H9 (cell line): Measurements from ENCODE around the gene PDE4C. TPM values are rescaled to one million over a fixed set of nuclear protein-coding genes. Genes with fewer than 3 reads are reported as not detected.

ENCODE experiments used
- DNase-seq: peaks from one replicate; pipeline ENCODE4 v3.0.0-alpha.2; 2017
- H2AFZ ChIP-seq: one replicate; pipeline ENCODE4 v1.6.1; 2013; ENCODE audit warnings: mild to moderate bottlenecking, low read length, control low read depth, moderate library complexity
- H2AK5ac ChIP-seq: 2 replicates; pipeline ENCODE4 v1.6.1; 2013; ENCODE audit warnings: low read length, control low read depth, mixed read lengths; ENCODE audit not compliant: insufficient read length
- H2BK120ac ChIP-seq: one replicate; pipeline ENCODE4 v1.6.1; 2013; ENCODE audit warnings: low read depth, mild to moderate bottlenecking, low read length, control low read depth, inconsistent platforms; ENCODE audit not compliant: poor library complexity, severe bottlenecking
- H2BK12ac ChIP-seq: 2 replicates; pipeline ENCODE4 v1.6.1; 2013; ENCODE audit warnings: low read length, control low read depth, mixed read lengths, low read depth; ENCODE audit not compliant: insufficient read length
- H2BK15ac ChIP-seq: 2 replicates; pipeline ENCODE4 v1.6.1; 2013; ENCODE audit warnings: low read depth, low read length, control low read depth
- H2BK20ac ChIP-seq: one replicate; pipeline ENCODE4 v1.6.1; 2013; ENCODE audit warnings: low read depth, mild to moderate bottlenecking, low read length, control low read depth, inconsistent platforms; ENCODE audit not compliant: poor library complexity, severe bottlenecking
- H2BK5ac ChIP-seq: 2 replicates; pipeline ENCODE4 v1.6.1; 2013; ENCODE audit warnings: low read length, control low read depth, mixed read lengths; ENCODE audit not compliant: insufficient read length
- H3K14ac ChIP-seq: 2 replicates; pipeline ENCODE4 v1.6.1; 2013; ENCODE audit warnings: low read length, control low read depth; ENCODE audit not compliant: insufficient read depth
- H3K18ac ChIP-seq: 2 replicates; pipeline ENCODE4 v1.6.1; 2013; ENCODE audit warnings: low read depth, mild to moderate bottlenecking, mixed read lengths, low read length, control low read depth; ENCODE audit not compliant: insufficient read length
- H3K23ac ChIP-seq: 2 replicates; pipeline ENCODE4 v1.6.1; 2013; ENCODE audit warnings: low read length, control low read depth, mixed read lengths, low read depth; ENCODE audit not compliant: insufficient read length
- H3K23me2 ChIP-seq: 2 replicates; pipeline ENCODE4 v1.6.1; 2013; ENCODE audit warnings: low read depth, mild to moderate bottlenecking, mixed read lengths, low read length, control low read depth; ENCODE audit not compliant: insufficient read length, poor library complexity, severe bottlenecking
- H3K27ac ChIP-seq: 2 replicates; pipeline ENCODE4 v1.5.1; 2013; ENCODE audit warnings: low read length, control low read depth, mixed read lengths, low read depth; ENCODE audit not compliant: insufficient read length
- H3K27me3 ChIP-seq: 2 replicates; pipeline ENCODE4 v1.6.1; 2013; ENCODE audit warnings: low read length, control low read depth, inconsistent platforms; ENCODE audit not compliant: insufficient read depth
- H3K4ac ChIP-seq: 2 replicates; pipeline ENCODE4 v1.6.1; 2013; ENCODE audit warnings: low read depth, mild to moderate bottlenecking, control low read depth, inconsistent platforms, low read length, moderate library complexity
- H3K4me1 ChIP-seq: 2 replicates; pipeline ENCODE4 v1.6.1; 2013; ENCODE audit warnings: low read length, control low read depth, inconsistent platforms; ENCODE audit not compliant: insufficient read depth
- H3K4me2 ChIP-seq: 2 replicates; pipeline ENCODE4 v1.6.1; 2013; ENCODE audit warnings: low read length, control low read depth, mixed read lengths; ENCODE audit not compliant: insufficient read length, insufficient read depth
- H3K56ac ChIP-seq: 2 replicates; pipeline ENCODE4 v1.6.1; 2013; ENCODE audit warnings: low read depth, mild to moderate bottlenecking, mixed read lengths, low read length, control low read depth; ENCODE audit not compliant: insufficient read length
- H3K79me1 ChIP-seq: 2 replicates; pipeline ENCODE4 v1.6.1; 2013; ENCODE audit warnings: low read depth, mild to moderate bottlenecking, moderate library complexity, low read length, control low read depth, inconsistent platforms; ENCODE audit not compliant: insufficient read depth, poor library complexity, severe bottlenecking
- H3K79me2 ChIP-seq: 2 replicates; pipeline ENCODE4 v1.6.1; 2013; ENCODE audit warnings: low read length, control low read depth, inconsistent platforms; ENCODE audit not compliant: insufficient read depth
- H3K9ac ChIP-seq: 2 replicates; pipeline ENCODE4 v1.6.1; 2013; ENCODE audit warnings: low read length, control low read depth, mixed read lengths; ENCODE audit not compliant: insufficient read length; ENCODE audit errors: extremely low read depth
- H3K9me3 ChIP-seq: one replicate; pipeline ENCODE4 v1.6.1; 2013; ENCODE audit warnings: low read depth, low read length, inconsistent platforms; ENCODE audit not compliant: control insufficient read depth
- H3T11ph ChIP-seq: one replicate; pipeline ENCODE4 v1.6.1; 2013; ENCODE audit warnings: mild to moderate bottlenecking, low read length, control low read depth, inconsistent platforms
- H4K20me1 ChIP-seq: one replicate; pipeline ENCODE4 v1.6.1; 2013; ENCODE audit not compliant: control insufficient read depth, insufficient read length, insufficient read depth
- H4K5ac ChIP-seq: 2 replicates; pipeline ENCODE4 v1.6.1; 2013; ENCODE audit warnings: low read depth, mild to moderate bottlenecking, mixed read lengths, low read length, control low read depth; ENCODE audit not compliant: insufficient read length
- H4K8ac ChIP-seq: replicated peaks from 2 replicates; pipeline ENCODE4 v1.6.1; 2013; ENCODE audit warnings: low read length, control low read depth, mixed read lengths, low read depth; ENCODE audit not compliant: insufficient read length
- H4K91ac ChIP-seq: 2 replicates; pipeline ENCODE4 v1.6.1; 2013; ENCODE audit warnings: low read depth, mild to moderate bottlenecking, moderate library complexity, mixed read lengths, low read length, control low read depth; ENCODE audit not compliant: insufficient read length
- H3K27ac Mint-ChIP-seq, 3 experiments: 2 replicates in 2 of 3; 3 replicates in 1 of 3; pipeline ENCODE4 v1.8.0; 2020 to 2021; ENCODE audit warnings: mixed read lengths in 3 of 3, mild to moderate bottlenecking in 1 of 3, moderate library complexity in 1 of 3
- H3K27me3 Mint-ChIP-seq: 2 replicates; pipeline ENCODE4 v1.8.0; 2021; ENCODE audit warnings: low read depth, mild to moderate bottlenecking, moderate library complexity, mixed read lengths
- H3K36me3 Mint-ChIP-seq, 3 experiments: 2 replicates in 2 of 3; 3 replicates in 1 of 3; pipeline ENCODE4 v1.8.0; 2020 to 2021; ENCODE audit warnings: low read depth in 3 of 3, mixed read lengths in 3 of 3; ENCODE audit not compliant: insufficient read depth in 1 of 3
- H3K4me1 Mint-ChIP-seq, 2 experiments: 2 replicates each; pipeline ENCODE4 v1.8.0; 2020; ENCODE audit warnings: mixed read lengths in 2 of 2
- H3K4me3 Mint-ChIP-seq, 2 experiments: 2 replicates in 1 of 2; 3 replicates in 1 of 2; pipeline ENCODE4 v1.8.0; 2020 to 2021; ENCODE audit warnings: mild to moderate bottlenecking in 2 of 2, mixed read lengths in 2 of 2, moderate library complexity in 1 of 2
- H3K9me3 Mint-ChIP-seq, 2 experiments: 2 replicates in 1 of 2; 3 replicates in 1 of 2; pipeline ENCODE4 v1.8.0; 2020; ENCODE audit warnings: mild to moderate bottlenecking in 2 of 2, mixed read lengths in 2 of 2, moderate library complexity in 1 of 2
- WGBS: extraction: QIAGEN DNeasy Blood & Tissue Kit; methylation state at CpG from one replicate; pipeline ENCODE4 v1.1.7; 2013; ENCODE audit warnings: missing lambda C conversion rate, low lambda C conversion rate, mixed read lengths; ENCODE audit not compliant: insufficient read length; ENCODE audit errors: extremely low coverage; 5-methylcytosine and 5-hydroxymethylcytosine counted together
- total RNA-seq: library from RNA; stranded (reverse); gene quantifications from 2 replicates; pipeline ENCODE4 v1.2.1, GENCODE V29; 2021
- TF ChIP-seq, protein P1 (sequence below): fragments of 200-600 bp; sonication (generic); conservative IDR thresholded peaks from 3 replicates; pipeline ENCODE4 v1.8.0; 2021; ENCODE audit warnings: antibody characterized with exemption, mild to moderate bottlenecking

PDE4C gene
- total RNA-seq, 1 experiment from 2014 or later, result 1.8 TPM

DNA sequence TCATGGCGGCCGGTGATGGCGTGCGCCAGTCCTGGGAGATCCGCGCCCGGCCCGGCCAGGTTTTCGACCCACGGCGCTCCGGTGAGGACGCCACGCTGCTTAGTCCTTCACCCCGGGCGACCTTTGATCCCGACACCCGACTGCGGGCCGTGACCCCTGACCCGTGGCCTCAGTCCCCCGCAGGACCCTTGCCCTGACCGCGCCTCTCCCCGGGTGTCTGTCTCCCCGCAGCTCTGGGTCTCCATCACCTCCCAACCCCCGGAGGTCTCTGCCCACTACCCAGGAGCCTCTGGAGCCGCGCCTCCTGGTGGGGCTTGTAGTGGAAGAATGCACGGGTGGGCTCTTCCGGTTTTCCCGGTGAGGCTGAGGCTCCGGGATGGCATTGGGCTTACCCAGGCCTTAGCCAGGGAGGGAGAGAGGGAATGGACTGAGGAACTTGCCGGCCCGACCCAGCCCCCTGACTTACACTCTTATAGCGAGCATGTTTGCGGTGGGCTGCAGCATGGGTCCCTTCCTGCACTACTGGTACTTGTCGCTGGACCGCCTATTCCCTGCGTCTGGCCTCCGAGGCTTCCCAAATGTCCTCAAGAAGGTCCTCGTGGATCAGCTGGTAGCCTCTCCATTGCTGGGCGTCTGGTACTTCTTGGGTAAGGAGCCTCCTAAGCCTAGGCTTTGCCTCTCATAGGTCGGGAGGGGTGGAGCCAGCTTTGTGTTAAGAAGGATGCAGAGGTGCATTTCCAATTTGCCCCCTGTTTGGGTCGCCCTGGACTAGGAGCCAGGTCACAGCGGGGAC lies 32.7 kb downstream of the PDE4C start:
- H3K56ac ChIP-seq, result no peak overlapping the region

More for the DNA sequence above, 32.7 kb downstream of the PDE4C start:
- Histone ChIP-seq H2BK120ac (no peak overlapping the region), H4K91ac (no peak overlapping the region), H3K27ac (no peak overlapping the region), H3K18ac (peak overlapping the region; percentile 39), H3K4me1 (no peaks in the 10 kb centered on the region; the same call in 1 of the 2 replicates), H4K5ac (no peak overlapping the region), H3K23me2 (peaks cover 8% of the 10 kb centered on the region), H3T11ph (no peak overlapping the region), H2AK5ac (no peak overlapping the region), H3K79me1 (peaks cover 6% of the 10 kb centered on the region), H4K8ac (no peak overlapping the region), H2BK5ac (no peak overlapping the region), H2AFZ (no peak overlapping the region), H3K23ac (no peak overlapping the region), H3K27me3 (no peaks in the 10 kb centered on the region), H3K9me3 (no peaks in the 10 kb centered on the region), H3K9ac (peak overlapping the region; percentile 5), H3K4me2 (peak overlapping the region; percentile 87), H2BK15ac (no peak overlapping the region), H3K79me2 (peaks cover 2% of the 10 kb centered on the region; the same call in 1 of the 2 replicates), H3K4ac (no peak overlapping the region), H2BK12ac (no peak overlapping the region), H4K20me1 (no peaks in the 10 kb centered on the region), H3K14ac (no peak overlapping the region; the same call in 1 of the 2 replicates), H2BK20ac (no peak overlapping the region)
- Mint-ChIP-seq H3K4me3 (peak overlapping the region; percentile 84 to 90), H3K27ac (peak overlapping the region; percentile 42 to 81 (median 76); a peak in 5 of 7 replicates), H3K27me3 (no peaks in the 10 kb centered on the region; the same call in 1 of the 2 replicates), H3K9me3 (no peaks in the 10 kb centered on the region; a peak in 1 of 5 replicates), H3K36me3 (peaks cover 10 to 26% (median 26%) of the 10 kb centered on the region in 3 experiments), H3K4me1 (peaks cover 17 to 20% of the 10 kb centered on the region in 2 experiments)
- TF ChIP-seq, protein P1, sequence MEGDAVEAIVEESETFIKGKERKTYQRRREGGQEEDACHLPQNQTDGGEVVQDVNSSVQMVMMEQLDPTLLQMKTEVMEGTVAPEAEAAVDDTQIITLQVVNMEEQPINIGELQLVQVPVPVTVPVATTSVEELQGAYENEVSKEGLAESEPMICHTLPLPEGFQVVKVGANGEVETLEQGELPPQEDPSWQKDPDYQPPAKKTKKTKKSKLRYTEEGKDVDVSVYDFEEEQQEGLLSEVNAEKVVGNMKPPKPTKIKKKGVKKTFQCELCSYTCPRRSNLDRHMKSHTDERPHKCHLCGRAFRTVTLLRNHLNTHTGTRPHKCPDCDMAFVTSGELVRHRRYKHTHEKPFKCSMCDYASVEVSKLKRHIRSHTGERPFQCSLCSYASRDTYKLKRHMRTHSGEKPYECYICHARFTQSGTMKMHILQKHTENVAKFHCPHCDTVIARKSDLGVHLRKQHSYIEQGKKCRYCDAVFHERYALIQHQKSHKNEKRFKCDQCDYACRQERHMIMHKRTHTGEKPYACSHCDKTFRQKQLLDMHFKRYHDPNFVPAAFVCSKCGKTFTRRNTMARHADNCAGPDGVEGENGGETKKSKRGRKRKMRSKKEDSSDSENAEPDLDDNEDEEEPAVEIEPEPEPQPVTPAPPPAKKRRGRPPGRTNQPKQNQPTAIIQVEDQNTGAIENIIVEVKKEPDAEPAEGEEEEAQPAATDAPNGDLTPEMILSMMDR, result no peak
- WGBS, result no CpG with 5 or more reads among the region's 46 CpGs
- DNase-seq, result no peak
